ENCODE results near the gene FUCA1.

- peak; percentile 60; the same call in 1 of the 2 replicates for TF ChIP-seq POLR2AphosphoS5 (IDR thresholded peaks at IDR 0.05; ENCODE audit: low read depth, low read length)
- peak; percentile 75 for TF ChIP-seq POLR2A (IDR thresholded peaks at IDR 0.05; ENCODE audit: low read depth, low read length)
- no peak for TF ChIP-seq TAF1 (IDR thresholded peaks at IDR 0.05; ENCODE audit: borderline replicate concordance, low read depth, low read length)
These were observed 45.3 kb upstream of the FUCA1 start, which contains the start of gene CNR2 for GRCh38 chr1:23913212-23913880.

All from GM12892 (cell line).